Tibial nerve (tissue), 3 donors: Measurements from ENCODE around the gene TLNRD1.

Source experiments
- POLR2A ChIP-seq, 2 donors: fragments of 450-650 bp; IDR thresholded peaks; one replicate each; pipeline ENCODE4 v1.6.1; 2017; ENCODE audit warnings: antibody characterized with exemption in 2 of 2, mild to moderate bottlenecking in 2 of 2, moderate library complexity in 2 of 2
- TF ChIP-seq, protein P1 (sequence below), 5 experiments: fragments of 200-600 bp in 3 of 5; fragments of 450-650 bp in 2 of 5; sonication (generic) in 3 of 5; IDR thresholded peaks; one replicate each; pipeline ENCODE4 v1.5.1; 2016 to 2019; ENCODE audit warnings: antibody characterized with exemption in 5 of 5, mild to moderate bottlenecking in 3 of 5, moderate library complexity in 2 of 5

DNA sequence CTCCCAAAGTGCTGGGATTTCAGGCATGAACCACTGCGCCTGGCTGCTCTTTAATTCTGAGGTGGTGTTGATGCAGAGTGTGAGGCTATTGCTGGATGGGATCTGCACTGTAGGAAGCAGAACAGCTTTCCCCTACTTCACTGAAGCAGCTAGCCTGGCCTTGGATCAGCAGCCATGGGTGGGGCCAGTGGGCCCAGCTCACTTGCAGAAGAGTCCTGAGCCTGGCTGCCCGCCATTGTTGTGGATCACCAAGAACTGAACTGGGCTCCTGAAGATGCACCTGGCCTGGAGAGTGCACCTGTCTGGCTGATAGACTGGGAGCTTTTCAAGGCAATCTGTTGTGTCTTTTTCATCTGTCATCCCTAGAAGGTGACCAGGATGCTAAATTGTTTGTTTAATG is 11.9 kb downstream of the TLNRD1 start:
- no peak for TF ChIP-seq POLR2A (IDR thresholded peaks at IDR 0.05)
- TF ChIP-seq, protein P1, sequence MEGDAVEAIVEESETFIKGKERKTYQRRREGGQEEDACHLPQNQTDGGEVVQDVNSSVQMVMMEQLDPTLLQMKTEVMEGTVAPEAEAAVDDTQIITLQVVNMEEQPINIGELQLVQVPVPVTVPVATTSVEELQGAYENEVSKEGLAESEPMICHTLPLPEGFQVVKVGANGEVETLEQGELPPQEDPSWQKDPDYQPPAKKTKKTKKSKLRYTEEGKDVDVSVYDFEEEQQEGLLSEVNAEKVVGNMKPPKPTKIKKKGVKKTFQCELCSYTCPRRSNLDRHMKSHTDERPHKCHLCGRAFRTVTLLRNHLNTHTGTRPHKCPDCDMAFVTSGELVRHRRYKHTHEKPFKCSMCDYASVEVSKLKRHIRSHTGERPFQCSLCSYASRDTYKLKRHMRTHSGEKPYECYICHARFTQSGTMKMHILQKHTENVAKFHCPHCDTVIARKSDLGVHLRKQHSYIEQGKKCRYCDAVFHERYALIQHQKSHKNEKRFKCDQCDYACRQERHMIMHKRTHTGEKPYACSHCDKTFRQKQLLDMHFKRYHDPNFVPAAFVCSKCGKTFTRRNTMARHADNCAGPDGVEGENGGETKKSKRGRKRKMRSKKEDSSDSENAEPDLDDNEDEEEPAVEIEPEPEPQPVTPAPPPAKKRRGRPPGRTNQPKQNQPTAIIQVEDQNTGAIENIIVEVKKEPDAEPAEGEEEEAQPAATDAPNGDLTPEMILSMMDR (IDR thresholded peaks at IDR 0.05), result no peak
